ENCODE results near the gene LRRC37B.
"Not testable (repeated sequence)": the region's sequence is repeated elsewhere in the genome, so short reads cannot be mapped to it uniquely, and the experiment has no call there.

LRRC37B gene

GRCh38 chr17:32041306-32041875 is 34.2 kb downstream of the LRRC37B start:
- DNase-seq (ENCODE audit: low read depth) = not testable (repeated sequence)

DNA sequence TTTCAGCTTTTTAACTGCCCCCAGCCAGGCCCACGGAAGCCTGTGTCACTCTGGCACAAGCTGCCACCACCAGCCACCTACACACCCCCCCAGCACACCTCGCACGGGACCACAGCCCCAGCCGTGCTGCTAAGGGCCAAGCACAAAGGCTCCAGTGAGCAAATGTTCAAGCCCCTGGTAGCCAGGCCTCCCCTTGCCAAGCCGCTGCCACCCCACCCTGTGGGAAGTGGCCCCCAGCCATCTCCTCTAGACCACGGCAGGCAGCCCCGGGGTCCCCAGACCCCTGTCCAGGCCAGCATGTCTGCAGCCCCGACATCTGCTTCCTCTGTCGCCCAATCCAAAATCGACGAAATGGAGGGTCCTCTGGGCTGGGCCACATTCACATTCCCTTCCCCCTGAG is 35.1 kb downstream of the LRRC37B start:
- DNase-seq (ENCODE audit: low read depth) = not testable (repeated sequence)

DNA sequence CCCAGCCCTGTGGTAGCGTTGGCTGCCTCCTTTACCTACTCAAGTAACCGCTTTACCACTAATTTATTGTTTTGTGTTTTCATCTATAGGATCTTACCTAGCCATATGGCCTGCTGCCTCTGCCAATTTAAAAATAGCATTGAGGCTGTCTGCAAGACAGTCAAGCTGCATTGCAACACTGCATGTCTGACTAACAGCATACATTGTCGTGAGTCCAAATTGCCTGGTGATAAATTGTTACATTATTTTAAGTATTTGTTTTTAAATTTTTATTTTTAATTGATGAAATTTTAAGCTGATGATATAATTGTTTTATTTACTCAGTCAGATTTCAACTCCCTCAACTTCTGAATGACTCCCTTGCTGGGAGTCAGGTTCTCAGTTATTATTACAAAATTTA is 38.4 kb downstream of the LRRC37B start:
- DNase-seq (ENCODE audit: low read depth) = not testable (repeated sequence)

GRCh38 chr17:32047663-32048062 is 40.5 kb downstream of the LRRC37B start:
- DNase-seq (ENCODE audit: low read depth) = not testable (repeated sequence)

- DNase-seq (ENCODE audit: low read depth) = not testable (repeated sequence)
Measured at GRCh38 chr17:32054985-32055384, 47.8 kb downstream of the LRRC37B start.

GRCh38 chr17:32055425-32055824 is 48.2 kb downstream of the LRRC37B start:
- DNase-seq (ENCODE audit: low read depth) = not testable (repeated sequence)

DNA sequence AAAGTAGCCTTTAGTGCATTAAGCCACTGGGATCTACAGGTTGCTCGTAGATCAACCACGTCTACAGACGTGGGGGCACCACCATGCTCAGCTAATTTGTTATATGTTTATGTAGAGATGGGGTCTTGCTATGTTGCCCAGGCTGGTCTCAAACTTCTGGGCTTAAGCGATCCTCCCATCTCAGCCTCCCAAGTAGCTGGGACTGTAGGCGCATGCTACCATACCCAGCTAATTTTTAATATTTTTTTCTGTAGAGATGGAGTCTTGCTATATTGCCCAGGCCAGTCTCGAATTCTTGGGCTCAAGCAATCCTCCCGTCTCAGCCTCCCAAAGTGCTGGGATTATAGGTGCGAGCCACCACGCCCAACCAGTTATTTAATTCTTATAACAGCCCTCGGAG is 49.3 kb downstream of the LRRC37B start:
- not testable (repeated sequence) for DNase-seq (ENCODE audit: low read depth)

GRCh38 chr17:32057460-32058105 is 50.4 kb downstream of the LRRC37B start:
- not testable (repeated sequence) for DNase-seq (ENCODE audit: low read depth)

- not testable (repeated sequence) for DNase-seq (ENCODE audit: low read depth)
Measured at GRCh38 chr17:32060695-32061094, 53.5 kb downstream of the LRRC37B start.

GRCh38 chr17:32061840-32062239 is 54.7 kb downstream of the LRRC37B start:
- DNase-seq (ENCODE audit: low read depth) = not testable (repeated sequence)

GRCh38 chr17:32064091-32064490 is 56.9 kb downstream of the LRRC37B start:
- DNase-seq (ENCODE audit: low read depth) = not testable (repeated sequence)

DNA sequence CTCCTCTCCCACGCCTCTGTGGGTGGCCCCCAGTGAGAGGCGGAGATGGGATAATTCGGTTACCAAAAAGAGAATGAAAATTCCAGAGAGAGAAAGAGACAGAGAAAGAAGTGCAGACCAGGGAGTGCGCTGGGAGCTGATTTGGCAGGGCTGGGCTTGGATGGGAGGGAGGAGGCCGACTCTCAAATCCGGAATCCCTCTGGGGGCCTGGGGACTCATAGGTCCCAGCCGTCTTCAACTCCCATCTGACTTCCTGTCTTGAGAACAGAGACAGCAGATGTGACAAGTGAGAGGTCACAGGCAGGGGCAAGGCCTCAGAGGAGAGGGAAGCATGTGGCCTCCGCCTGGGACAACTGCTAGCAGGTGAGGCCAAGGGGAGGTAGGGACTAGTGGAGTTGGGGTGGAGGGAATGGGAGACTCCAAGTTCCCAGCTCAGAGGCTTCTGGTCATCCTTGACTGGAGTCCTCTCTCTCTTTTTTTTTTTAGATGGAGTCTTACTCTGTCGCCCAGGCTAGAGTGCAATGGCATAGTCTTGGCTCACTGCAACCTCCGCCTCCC is 59.0 kb downstream of the LRRC37B start:
- not testable (repeated sequence) for DNase-seq (ENCODE audit: low read depth)

GRCh38 chr17:32066863-32067642 is 59.9 kb downstream of the LRRC37B start:
- peak; percentile 37 for DNase-seq (ENCODE audit: low read depth)

DNA sequence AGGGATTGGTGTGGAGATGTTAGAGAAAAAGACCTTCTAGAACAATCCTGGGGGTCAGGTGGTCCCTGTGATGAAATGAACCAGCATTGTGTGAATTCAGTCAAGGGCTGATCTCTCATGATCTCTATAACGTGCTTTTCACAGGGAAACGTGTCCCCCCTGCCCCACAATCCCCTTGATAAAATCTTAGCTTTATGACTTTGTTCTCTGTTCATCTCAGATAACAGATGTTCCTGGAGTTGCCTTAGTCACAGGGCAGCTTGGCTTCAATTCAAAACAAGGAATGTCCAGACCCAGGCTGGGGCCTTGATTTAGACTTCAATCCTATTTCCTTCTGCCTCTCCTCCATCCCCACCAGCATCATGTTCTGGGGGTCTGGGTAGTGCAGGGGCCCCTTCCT is 61.9 kb downstream of the LRRC37B start:
- DNase-seq (ENCODE audit: low read depth) = peak; percentile 21

DNA sequence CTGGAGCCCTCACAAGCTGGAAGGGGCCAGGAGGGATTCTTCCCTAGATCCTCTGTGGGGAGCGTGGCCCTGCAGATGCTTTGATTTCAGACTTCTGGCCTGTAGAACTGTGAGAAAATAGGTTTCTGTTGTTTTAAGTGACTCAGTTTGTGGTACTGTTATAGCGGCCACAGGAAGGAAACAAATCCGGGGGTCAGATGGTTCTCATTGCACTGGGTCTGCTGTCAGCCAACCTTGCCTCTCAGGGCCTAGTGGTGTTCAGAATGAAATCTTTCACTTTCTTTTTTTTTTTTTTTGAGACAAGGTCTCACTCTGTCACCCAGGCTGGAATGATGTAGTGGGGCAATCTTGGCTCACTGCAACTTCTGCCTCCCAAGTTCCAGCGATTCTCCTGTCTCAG is 64.8 kb downstream of the LRRC37B start:
- DNase-seq (ENCODE audit: low read depth) = not testable (repeated sequence)

GRCh38 chr17:32073131-32073530 is 65.9 kb downstream of the LRRC37B start:
- not testable (repeated sequence) for DNase-seq (ENCODE audit: low read depth)

DNA sequence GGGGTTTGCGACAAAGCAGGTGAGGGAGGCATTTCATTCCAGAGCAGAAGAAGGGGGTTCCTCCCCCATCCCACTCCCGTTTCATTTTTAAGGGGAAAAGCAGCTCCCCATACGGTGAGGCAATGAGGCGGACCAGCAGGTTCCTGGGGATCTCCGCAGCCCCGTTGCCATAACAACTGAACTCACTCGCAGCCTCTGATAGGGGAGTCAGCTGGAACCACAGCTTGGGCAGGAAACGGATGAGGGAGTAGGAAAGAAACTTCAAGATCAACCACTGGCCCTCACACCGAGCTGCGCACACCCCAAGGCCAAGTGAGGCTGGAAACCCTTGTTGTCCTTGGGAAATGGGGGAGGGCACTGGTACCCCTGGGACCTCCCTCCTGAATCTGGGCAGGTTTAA is 72.6 kb downstream of the LRRC37B start:
- DNase-seq (ENCODE audit: low read depth) = peak; percentile 76

- DNase-seq (ENCODE audit: low read depth) = peak; percentile 10
Measured at GRCh38 chr17:32083550-32083979, 76.4 kb downstream of the LRRC37B start.

DNA sequence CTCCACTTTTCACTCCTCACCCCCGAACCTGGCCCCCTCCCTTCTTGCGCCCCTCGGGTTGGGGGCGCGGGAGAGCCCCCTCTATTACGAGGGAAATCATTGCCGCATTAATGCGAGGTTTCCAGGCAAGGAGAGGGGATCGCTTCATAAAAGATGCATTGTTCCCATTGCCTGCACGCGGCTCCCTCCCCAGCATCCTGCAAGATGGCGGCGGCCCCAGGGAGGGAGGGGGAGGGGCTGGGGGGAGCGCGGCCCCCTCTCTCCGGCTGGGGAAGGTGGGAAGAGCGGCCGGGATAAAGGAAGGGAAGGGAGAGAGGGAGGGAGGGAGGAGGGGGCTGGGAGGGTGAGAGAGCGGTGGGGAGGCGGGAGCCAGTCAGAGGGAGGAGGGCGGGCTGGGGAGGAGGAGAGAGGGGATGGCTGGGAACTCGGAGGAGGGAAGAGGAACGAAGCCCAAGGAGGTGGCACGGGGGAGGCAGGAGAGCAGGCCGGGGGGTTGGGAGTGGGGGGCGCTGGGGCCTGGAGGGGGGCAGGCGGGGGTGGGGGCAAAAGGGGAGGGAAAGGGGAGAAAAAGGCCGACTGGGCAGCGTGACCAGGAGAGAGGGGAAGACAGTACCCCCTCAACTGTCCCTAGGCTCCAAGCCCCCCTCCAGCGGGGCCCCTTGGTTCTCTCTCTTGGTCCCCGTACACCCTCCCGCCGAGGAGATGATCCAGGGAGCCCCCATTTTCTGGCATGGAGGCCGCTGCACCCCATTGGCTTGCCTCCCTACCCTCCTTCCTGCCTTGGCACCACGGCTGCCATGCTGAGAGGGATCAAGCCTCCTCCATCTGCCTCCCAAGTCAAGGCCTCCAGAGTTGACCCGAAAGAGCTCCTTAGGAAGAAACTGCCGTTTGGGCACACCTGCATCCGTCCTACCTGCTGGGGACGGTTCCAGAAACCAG is 77.1 kb downstream of the LRRC37B start:
- DNase-seq (ENCODE audit: low read depth) = peak; percentile 32

DNA sequence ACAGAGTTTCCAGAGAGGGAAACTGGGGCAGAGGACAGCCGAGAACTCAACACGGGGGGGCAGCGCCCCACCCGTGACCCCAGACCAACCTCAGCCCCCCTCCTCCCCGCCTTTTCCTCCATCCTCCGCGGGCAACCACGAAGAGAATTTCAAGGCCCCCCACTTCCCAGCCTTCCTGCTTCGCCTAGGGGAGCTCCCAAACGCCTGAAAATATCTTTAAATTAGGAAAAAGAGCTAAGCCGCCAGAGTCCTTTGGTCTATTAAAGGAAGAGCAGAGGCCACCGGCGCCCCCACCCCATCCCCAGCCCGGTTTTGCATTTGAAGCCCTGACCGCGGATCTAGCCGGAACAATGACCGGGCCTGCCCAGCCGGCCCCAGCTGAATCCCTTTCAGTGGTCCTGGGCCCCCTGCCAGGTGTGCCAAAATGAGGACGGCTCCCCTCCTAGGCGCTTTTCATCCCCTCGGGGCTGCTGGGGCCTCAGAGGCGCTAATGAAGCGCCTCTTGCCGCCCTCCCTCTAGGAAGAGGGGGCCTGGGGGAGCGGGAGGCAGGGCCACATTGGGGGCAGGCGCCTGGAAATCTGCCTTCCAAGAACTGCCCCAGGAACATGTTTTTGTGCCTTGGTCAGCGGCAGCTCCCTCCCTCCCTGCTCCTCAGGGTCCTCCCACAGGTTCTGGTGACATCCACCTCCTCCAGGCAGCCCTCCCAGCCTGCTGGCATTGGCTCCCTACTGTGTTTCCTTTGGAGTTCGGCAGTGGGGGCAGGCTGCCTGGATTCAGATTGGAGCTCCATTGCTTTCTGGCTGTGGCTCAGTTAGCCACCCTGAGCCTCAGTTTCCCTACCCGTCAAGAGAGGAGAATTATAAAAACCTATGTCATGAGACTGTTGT is 78.0 kb downstream of the LRRC37B start:
- DNase-seq (ENCODE audit: low read depth) = not testable (repeated sequence)

Measured in ELR (cell line).